Adrenal gland (tissue), 5 donors: ENCODE results near the gene GALNT6.

Experiments
- POLR2A ChIP-seq, 2 donors: fragments of 450-650 bp; IDR thresholded peaks; one replicate each; pipeline ENCODE4 v1.6.1; 2017; ENCODE audit warnings: antibody characterized with exemption in 2 of 2, mild to moderate bottlenecking in 2 of 2, moderate library complexity in 1 of 2
- TF ChIP-seq, protein P1 (sequence below), 6 experiments: fragments of 450-650 bp in 4 of 6; fragments of 200-600 bp in 2 of 6; sonication (generic) in 1 of 6; IDR thresholded peaks; 1 replicate in 5 of 6; 2 replicates in 1 of 6; pipeline versions ENCODE4 v1.5.1 to v1.8.0; 2016 to 2021; ENCODE audit warnings: antibody characterized with exemption in 6 of 6, mild to moderate bottlenecking in 2 of 6, moderate library complexity in 1 of 6
- donor health status: DM: no; HTN: no; CAD: no.

- TF ChIP-seq, protein P1, sequence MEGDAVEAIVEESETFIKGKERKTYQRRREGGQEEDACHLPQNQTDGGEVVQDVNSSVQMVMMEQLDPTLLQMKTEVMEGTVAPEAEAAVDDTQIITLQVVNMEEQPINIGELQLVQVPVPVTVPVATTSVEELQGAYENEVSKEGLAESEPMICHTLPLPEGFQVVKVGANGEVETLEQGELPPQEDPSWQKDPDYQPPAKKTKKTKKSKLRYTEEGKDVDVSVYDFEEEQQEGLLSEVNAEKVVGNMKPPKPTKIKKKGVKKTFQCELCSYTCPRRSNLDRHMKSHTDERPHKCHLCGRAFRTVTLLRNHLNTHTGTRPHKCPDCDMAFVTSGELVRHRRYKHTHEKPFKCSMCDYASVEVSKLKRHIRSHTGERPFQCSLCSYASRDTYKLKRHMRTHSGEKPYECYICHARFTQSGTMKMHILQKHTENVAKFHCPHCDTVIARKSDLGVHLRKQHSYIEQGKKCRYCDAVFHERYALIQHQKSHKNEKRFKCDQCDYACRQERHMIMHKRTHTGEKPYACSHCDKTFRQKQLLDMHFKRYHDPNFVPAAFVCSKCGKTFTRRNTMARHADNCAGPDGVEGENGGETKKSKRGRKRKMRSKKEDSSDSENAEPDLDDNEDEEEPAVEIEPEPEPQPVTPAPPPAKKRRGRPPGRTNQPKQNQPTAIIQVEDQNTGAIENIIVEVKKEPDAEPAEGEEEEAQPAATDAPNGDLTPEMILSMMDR (IDR thresholded peaks at IDR 0.05), result no peak
- TF ChIP-seq POLR2A (IDR thresholded peaks at IDR 0.05), result no peak
These were observed 22.6 kb upstream of the GALNT6 start for GRCh38 chr12:51413791-51414190.
